NK-92 (cell line): ENCODE data around the gene PLK3.

Experiments
- DNase-seq: peaks from one replicate; lab custom pipeline; 2025; ENCODE audit not compliant: unreplicated experiment; lab: John Stamatoyannopoulos, UW

Gene PLK3

DNA sequence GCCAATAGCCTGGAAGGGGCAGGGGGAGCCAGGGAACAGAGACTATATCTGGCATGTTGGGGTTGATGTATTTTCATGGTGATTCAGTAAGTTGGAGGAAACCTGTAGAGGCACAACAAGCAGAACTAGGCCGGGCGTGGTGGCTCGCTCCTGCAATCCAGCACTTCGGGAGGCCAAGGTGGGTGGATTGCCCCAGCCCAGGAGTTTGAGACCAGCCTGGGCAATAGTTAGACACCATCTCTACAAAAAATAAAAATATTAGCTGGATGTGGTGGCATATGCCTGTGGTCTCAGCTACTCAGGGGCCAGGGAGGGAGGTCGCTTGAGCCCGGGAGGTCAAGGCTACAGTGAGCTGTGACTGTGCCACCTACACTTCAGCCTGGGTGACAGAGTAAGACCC is 53.0 kb downstream of the PLK3 start:
- DNase-seq: no peak

DNA sequence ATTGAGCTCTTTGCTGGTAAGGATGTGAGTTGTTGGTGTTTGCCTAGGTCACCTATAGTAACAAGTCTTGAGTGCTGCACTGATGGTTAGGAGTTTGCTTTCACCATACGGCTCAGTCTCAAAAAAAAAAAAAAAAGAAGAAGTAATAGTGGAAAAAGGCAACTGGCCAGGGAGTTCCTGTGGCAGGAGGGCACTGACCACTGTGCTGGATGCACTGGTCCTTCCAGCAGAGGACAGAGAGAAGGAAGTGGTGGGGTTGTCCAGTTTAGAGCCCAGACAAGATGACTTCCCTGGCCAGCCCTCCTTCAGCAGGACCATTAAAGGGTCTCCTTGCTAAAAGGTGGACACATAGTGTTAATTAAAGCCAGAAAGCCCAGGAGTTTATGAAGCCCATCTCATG is 54.8 kb downstream of the PLK3 start:
- DNase-seq: no peak
